Kidney (tissue), 14 donors: Measurements from ENCODE around the gene TMEM63A. TPM values are rescaled to one million over a fixed set of nuclear protein-coding genes. Genes with fewer than 3 reads are reported as not detected.
"Not testable (repeated sequence)": the region's sequence is repeated elsewhere in the genome, so short reads cannot be mapped to it uniquely, and the experiment has no call there.

Source experiments
- DNase-seq, 5 donors: peaks; one replicate each; pipeline ENCODE4 v3.0.0-alpha.2; 2013 to 2020
- FAIRE-seq: peaks from 2 replicates; lab custom pipeline; 2012; peaks lifted over from hg19 to GRCh38; lab: Jason Lieb, UNC
- H3K27ac ChIP-seq, 2 donors: one replicate each; pipeline ENCODE4 v1.7.0; 2013; ENCODE audit warnings: low read depth in 2 of 2, low read length in 2 of 2, inconsistent platforms in 1 of 2
- H3K27me3 ChIP-seq: one replicate; pipeline ENCODE4 v1.7.1; 2013; ENCODE audit warnings: low read length, inconsistent platforms; ENCODE audit not compliant: control insufficient read depth, insufficient read depth
- H3K36me3 ChIP-seq, 3 donors: one replicate each; pipeline versions ENCODE4 v1.7.0 to v1.7.1; 2013; ENCODE audit warnings: low read length in 3 of 3, control low read depth in 1 of 3, inconsistent platforms in 1 of 3; ENCODE audit not compliant: insufficient read depth in 3 of 3, control insufficient read depth in 2 of 3
- H3K4me1 ChIP-seq, 3 donors: one replicate each; pipeline versions ENCODE4 v1.7.0 to v1.7.1; 2013; ENCODE audit warnings: low read length in 3 of 3, inconsistent platforms in 1 of 3, low read depth in 1 of 3; ENCODE audit not compliant: control insufficient read depth in 2 of 3, insufficient read depth in 2 of 3
- H3K4me3 ChIP-seq, 3 donors: one replicate each; pipeline versions ENCODE4 v1.7.0 to v1.8.1; 2013; ENCODE audit warnings: low read length in 3 of 3, control low read depth in 1 of 3, inconsistent platforms in 1 of 3
- H3K9ac ChIP-seq, 3 donors: one replicate each; pipeline versions ENCODE4 v1.7.0 to v1.7.1; 2013; ENCODE audit warnings: low read length in 3 of 3, control low read depth in 1 of 3, inconsistent platforms in 1 of 3
- H3K9me3 ChIP-seq, 3 donors: one replicate each; pipeline versions ENCODE4 v1.7.0 to v1.7.1; 2013; ENCODE audit warnings: low read length in 3 of 3, control low read depth in 1 of 3, inconsistent platforms in 1 of 3; ENCODE audit not compliant: control insufficient read depth in 2 of 3, insufficient read depth in 1 of 3
- intact Hi-C: fragments of 100-400 bp; cut with DNase I; formaldehyde crosslinking; loops from one replicate; pipeline ENCODE4 v1.11.1; 2022
- polyA plus RNA-seq: library from polyadenylated mRNA; stranded (reverse); fragments of 350-450 nt; fragmentation: Illumina TruSeq; extraction: RNeasy Lipid Tissue Mini Kit (QIAGEN cat#74804); gene quantifications from one replicate; pipeline ENCODE4 v1.2.3, GENCODE V29; 2014; ENCODE audit warnings: low read depth, low replicate concordance; ENCODE audit not compliant: insufficient read depth
- total RNA-seq: library from RNA; stranded (reverse); fragmentation: NEBNext Ultra II Directional; extraction: Animal tissue kit (Norgen Biotek cat#: 25700); gene quantifications from one replicate; pipeline ENCODE4 v1.2.1, GENCODE V29; 2021
- TF ChIP-seq, protein P1 (sequence below): IDR thresholded peaks from 3 replicates; pipeline ENCODE4 v1.5.1; 2012; ENCODE audit warnings: mild to moderate bottlenecking, moderate library complexity, borderline replicate concordance; ENCODE audit not compliant: insufficient read depth; ENCODE audit errors: extremely low read depth
- donor health status: control.
- donor health status: control.
- donor health status: control.
- donor health status: control.
- donor health status: control.
- donor health status: DM: yes; HTN: yes; CAD: no.
- donor health status: Normal renal cell carcinoma (clear cell type).

TMEM63A gene
- total and polyA plus RNA-seq, 2 donors from 2014 or later: 25.5 to 159 TPM

DNA sequence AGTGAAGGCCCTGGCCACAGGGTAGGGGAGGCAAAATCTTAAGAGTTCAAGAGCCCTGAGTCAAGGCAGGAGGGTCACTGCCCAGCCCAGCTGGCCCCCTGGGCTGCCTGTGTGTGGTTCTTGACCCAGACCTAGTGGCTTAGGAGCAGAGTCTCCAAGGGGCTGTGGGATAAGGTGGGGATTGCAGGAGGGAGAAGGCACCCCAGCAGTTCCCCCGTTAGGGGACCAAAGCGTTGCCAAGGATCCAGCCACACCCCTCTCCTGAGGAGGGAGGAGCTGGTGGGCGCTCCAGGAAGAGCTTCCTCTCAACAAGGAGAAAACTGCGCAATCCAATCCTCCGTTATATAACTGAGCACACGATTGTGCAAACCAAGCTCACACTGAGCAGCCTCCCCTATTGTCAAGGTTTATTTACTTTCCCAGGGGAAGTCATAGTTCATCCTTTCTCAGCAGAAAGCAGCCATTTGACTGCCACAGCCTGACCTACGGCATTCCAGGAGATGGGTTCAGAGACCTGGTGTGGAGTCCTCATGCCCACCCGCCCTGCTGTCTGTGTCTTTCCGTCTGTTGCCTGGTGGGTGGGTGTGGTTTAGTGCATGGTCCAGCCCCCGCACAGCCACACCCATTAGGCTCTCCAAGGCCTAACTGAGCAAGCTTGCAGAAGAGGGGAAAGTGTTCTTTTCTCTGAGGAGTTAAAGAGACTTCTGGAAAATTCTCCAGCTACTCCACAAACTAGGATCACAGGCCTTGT, 68.8 kb downstream of the TMEM63A start:
- Histone ChIP-seq H3K9me3 (no peaks in the 10 kb centered on the region), H3K4me1 (peaks cover 0 to 57% (median 53%) of the 10 kb centered on the region in 3 donors), H3K27ac (peak overlapping the region; percentile 82 to 84), H3K36me3 (no peaks in the 10 kb centered on the region), H3K9ac (peak overlapping the region in 1 of 3 donors; percentile 53), H3K27me3 (no peaks in the 10 kb centered on the region), H3K4me3 (no peak overlapping the region)
- FAIRE-seq: no peak
- TF ChIP-seq, protein P1, sequence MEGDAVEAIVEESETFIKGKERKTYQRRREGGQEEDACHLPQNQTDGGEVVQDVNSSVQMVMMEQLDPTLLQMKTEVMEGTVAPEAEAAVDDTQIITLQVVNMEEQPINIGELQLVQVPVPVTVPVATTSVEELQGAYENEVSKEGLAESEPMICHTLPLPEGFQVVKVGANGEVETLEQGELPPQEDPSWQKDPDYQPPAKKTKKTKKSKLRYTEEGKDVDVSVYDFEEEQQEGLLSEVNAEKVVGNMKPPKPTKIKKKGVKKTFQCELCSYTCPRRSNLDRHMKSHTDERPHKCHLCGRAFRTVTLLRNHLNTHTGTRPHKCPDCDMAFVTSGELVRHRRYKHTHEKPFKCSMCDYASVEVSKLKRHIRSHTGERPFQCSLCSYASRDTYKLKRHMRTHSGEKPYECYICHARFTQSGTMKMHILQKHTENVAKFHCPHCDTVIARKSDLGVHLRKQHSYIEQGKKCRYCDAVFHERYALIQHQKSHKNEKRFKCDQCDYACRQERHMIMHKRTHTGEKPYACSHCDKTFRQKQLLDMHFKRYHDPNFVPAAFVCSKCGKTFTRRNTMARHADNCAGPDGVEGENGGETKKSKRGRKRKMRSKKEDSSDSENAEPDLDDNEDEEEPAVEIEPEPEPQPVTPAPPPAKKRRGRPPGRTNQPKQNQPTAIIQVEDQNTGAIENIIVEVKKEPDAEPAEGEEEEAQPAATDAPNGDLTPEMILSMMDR: no peak
- intact Hi-C loops: no loop called here
- DNase-seq: peak in 4 of 5 donors; percentile 55 to 83 (median 65)

DNA sequence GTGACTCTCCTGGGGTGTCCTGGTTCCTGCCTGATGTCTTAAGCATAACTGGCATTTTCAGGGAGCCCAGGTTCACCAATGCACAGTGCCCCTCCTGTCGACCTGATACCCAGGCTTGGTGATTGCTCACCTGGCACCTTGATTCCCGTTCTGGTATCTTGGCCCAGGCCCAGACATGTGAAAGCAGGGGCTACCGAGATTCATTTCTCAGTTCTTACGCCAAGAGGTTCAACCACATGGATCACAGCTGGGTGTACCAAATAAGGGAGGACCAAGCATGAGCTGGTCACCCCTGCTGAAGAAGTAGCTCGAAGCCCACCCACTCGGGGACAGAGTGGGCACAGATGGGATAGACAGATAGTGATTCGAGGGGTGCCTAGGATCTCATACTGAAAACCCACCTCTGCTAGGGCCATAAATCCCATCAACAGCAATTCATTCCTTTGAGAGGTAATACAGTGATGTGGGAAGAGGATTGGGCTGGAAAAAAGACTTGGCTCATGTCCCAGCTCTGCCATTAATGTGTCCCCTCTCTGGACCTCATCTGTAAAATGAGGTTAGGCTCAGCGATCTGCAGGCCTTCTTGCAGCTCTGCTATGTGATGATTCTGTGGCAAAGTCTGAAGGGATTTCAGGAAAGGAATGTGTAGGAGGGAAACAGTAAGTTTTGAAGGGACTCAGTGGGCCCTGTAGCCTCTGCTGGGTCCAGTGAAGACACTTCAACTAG, 69.5 kb downstream of the TMEM63A start:
- Histone ChIP-seq H3K9ac (peak overlapping the region in 1 of 3 donors; percentile 53), H3K36me3 (no peaks in the 10 kb centered on the region), H3K9me3 (no peaks in the 10 kb centered on the region), H3K4me3 (no peak overlapping the region), H3K4me1 (peaks cover 0 to 50% (median 48%) of the 10 kb centered on the region in 3 donors), H3K27ac (peak overlapping the region; percentile 82 to 84), H3K27me3 (no peaks in the 10 kb centered on the region)
- DNase-seq (peak in 2 of 5 donors; percentile 44 to 62), FAIRE-seq (no peak)
- TF ChIP-seq, protein P1: no peak
- intact Hi-C loops: no loop called here

DNA sequence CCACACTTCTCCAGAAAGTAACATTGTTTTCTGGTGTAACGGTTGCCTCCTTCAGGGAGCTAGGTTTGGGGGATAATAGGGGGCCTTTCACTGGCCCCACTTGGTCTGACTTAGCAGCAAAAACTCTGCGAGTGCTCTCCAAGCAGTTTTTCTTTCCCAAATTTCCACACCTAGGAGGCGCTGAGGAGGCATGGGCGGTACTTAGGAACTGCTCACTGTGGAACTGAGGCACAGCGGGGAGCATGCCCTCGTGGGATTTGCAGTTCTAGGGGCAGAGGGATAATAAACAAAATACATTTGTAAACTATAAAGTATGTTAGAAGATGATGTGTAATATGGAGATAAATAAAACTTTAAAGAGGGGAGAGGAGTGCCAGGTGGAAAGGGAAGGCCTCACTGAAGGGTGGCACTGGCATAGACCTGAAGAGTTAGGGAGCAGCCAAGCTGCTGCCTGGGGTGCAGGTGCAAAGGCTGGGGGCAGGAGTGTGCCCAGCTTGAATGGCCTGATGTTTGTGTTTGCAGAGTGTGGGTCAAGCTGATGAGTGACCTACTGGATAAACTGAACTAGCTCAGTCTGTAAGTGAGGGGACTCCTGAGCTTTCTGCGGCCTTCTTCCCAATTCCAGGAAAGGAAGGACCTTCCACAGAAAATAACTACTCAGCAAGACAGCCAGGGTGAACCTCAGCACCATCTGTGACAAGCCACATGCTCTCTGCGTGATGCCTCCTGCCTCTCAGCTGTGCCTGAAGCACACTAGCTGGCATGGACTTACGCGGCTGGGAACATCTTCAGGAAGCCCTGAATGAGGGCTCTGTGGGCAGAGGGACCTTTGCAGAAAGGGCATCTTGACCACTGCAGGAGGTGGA, 70.3 kb downstream of the TMEM63A start:
- Histone ChIP-seq H3K27ac (peak overlapping the region; percentile 82 to 84), H3K27me3 (no peaks in the 10 kb centered on the region), H3K36me3 (no peaks in the 10 kb centered on the region), H3K9ac (peak overlapping the region in 1 of 3 donors; percentile 75), H3K4me1 (peaks cover 0 to 42% (median 40%) of the 10 kb centered on the region in 3 donors), H3K4me3 (peak overlapping the region in 2 of 3 donors; percentile 73 to 79), H3K9me3 (no peaks in the 10 kb centered on the region)
- peak in 2 of 5 donors; percentile 32 to 40 for DNase-seq
- no peak for FAIRE-seq
- TF ChIP-seq, protein P1: peak; percentile 24
- intact Hi-C loops: no loop called here

DNA sequence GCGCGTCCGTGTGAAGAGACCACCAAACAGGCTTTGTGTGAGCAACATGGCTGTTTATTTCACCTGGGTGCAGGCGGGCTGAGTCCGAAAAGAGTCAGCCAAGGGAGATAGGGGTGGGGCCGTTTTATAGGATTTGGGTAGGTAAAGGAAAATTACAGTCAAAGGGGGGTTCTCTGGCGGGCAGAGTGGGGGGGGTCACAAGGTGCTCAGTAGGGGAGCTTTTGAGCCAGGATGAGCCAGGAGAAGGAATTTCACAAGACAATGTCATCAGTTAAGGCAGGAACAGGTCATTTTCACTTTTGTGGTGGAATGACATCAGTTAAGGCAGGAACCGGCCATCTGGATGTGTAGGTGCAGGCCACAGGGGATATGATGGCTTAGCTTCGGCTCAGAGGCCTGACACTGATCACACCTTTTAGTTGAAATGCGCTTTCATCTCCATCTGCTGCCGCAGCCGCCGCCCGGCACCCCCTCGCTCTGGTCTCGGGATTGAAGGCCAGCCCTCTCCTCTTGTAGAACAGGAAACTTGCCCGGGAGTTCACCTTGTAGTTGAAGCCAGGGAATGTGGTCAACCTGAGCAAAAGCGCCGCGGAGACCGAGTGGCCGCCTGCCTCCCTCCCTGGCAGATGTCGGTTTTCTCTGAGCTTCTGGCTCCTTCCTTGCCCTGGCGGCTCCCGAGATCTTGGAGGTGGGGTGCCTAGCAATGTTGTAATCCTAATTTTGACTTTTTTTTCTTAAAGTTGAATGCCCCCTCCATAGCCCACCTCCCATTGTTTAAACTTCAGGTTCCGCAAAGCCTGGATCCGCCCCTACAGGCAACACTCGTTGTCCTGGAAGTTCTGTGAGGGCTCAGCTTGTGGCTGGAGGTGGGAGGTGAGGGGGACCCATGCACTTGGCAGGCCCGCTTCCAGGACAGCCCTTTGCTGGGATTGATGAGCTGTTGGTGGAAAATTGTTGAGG, 71.3 kb downstream of the TMEM63A start:
- Histone ChIP-seq H3K9ac (peak overlapping the region; percentile 44 to 75 (median 60)), H3K27ac (peak overlapping the region; percentile 84 to 85), H3K4me3 (peak overlapping the region; percentile 51 to 79 (median 73)), H3K4me1 (peaks cover 0 to 36% (median 34%) of the 10 kb centered on the region in 3 donors)
- H3K27me3 ChIP-seq, H3K9me3 ChIP-seq, intact Hi-C loops, FAIRE-seq, H3K36me3 ChIP-seq: not testable (repeated sequence)
- peak in 4 of 5 donors; percentile 55 to 81 (median 72) for DNase-seq
